Stimulated activated CD8-positive, alpha-beta memory T cell treated with anti-CD3 and anti-CD28 coated beads, Interleukin-7, amount 100 ng/mL, for 48 hours (primary cell): ENCODE data around the gene ZBTB47.

Experiments used
- DNase-seq, 2 donors: peaks; one replicate each; pipeline ENCODE4 v3.0.0-alpha.2; 2020; ENCODE audit warnings: low read depth in 1 of 2; ENCODE audit errors: extremely low read depth in 1 of 2

The ZBTB47 gene

GRCh38 chr3:42684632-42685362 lies 31.3 kb downstream of the ZBTB47 start:
- no peak for DNase-seq

DNA sequence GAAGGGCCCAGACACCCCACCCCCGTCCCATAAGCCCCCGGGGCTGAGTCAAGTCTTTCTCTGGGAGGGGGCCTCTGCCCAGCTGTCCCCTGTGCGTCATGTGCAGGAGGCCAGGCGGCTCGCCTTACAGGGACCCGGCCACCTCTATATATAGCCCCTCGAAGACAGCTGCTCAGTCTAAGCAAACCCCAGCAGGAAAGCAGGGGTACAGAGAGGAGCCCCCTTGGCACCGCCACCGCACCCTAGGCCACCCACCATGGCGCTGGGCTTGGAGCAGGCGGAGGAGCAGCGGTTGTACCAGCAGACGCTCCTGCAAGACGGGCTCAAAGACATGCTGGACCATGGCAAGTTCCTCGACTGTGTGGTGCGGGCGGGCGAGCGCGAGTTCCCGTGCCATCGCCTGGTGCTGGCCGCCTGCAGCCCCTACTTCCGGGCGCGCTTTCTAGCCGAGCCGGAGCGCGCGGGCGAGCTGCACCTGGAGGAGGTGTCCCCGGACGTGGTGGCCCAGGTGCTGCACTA lies 31.9 kb downstream of the ZBTB47 start, which contains the start of gene KLHL40:
KLHL40 (plus strand) TSS at position 175 of the 519 bp plus-strand sequence; CDS start at position 257, 82 bp downstream.
- no peak for DNase-seq

- DNase-seq = no peak
Observed at GRCh38 chr3:42685891-42686820, 32.7 kb downstream of the ZBTB47 start.

GRCh38 chr3:42686832-42687650 lies 33.5 kb downstream of the ZBTB47 start:
- DNase-seq = no peak

DNA sequence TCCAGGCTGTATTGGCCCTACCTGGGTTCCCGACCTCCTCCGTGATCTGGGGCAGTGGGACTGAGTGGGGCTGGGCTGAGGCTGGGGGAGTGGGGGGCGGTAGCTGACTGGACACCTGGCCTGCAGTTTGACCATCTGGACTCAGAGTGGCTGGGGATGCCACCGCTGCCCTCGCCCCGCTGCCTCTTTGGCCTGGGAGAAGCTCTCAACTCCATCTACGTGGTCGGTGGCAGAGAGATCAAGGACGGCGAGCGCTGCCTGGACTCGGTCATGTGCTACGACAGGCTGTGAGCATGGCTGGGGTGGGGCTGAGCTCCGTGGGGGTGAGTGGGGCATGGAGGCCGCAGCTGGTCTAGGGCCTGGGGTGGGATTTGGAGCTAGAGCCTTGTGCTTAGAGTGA lies 34.5 kb downstream of the ZBTB47 start:
- DNase-seq = no peak

DNA sequence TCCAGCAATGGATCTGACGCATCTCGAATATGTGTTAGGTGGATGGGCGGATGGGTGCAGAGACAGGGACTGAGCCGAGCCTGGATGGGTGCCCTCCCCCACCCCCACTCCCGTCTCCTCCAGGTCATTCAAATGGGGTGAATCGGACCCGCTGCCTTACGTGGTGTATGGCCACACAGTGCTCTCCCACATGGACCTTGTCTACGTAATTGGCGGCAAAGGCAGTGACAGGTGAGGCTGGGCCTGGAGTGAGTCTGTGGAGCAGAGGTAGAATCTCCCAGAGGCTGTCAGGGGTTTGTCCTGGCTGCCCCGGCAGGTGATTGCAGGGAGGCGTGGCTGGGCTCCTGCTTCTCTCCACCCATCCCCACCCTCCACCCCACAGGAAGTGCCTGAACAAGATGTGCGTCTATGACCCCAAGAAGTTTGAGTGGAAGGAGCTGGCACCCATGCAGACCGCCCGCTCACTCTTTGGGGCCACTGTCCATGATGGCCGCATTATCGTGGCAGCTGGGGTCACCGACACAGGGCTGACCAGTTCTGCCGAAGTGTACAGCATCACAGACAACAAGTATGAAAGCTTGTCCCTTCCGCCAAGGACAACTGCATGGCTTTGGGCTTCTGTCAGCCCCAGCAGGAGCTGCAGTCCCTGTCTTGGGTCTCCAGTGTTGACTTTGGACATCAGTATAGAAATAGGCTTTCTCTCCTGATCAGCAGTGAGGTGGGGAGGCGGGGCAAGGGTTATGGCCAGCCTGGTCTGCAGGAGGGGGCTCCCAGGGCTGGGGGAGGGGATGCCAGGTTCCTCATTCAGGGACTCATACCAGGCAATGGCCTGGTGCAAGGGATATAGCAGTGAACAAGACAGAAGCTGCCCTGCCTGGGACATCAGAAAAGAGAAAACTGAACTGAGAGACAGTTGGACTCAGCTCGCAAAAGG lies 35.3 kb downstream of the ZBTB47 start:
- no peak for DNase-seq

DNA sequence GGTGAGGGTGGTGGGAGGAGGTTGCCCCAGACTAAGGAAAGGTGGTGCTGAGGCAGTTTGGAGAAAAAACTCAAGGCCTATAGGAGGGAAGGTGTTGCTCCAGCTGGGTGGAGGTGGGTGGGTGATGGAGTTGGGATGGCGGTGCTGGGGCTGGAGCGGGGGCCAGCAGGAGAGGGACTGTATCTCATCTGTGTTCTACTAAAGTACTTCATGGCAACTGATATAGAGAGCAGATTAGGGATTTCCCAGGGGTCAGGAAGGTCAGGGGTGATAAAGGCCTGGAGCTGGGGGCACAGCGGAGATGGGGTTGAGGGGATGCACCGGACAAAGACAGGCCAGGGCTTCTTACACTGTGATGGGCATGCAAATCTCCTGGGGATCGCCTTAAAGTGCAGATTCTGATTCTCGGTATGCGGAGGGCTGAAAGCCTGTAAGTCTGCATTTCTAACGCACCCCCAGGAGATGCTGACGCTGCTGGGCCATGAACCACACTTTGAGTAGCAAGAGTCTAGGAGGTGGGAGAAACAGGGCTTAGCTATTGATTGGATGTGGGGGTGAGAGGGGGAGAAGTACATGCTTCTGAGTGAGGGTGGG lies 36.0 kb downstream of the ZBTB47 start:
- no peak for DNase-seq

GRCh38 chr3:42690191-42690590 lies 36.7 kb downstream of the ZBTB47 start:
- DNase-seq = no peak

GRCh38 chr3:42690766-42691680 lies 37.5 kb downstream of the ZBTB47 start:
- no peak for DNase-seq

DNA sequence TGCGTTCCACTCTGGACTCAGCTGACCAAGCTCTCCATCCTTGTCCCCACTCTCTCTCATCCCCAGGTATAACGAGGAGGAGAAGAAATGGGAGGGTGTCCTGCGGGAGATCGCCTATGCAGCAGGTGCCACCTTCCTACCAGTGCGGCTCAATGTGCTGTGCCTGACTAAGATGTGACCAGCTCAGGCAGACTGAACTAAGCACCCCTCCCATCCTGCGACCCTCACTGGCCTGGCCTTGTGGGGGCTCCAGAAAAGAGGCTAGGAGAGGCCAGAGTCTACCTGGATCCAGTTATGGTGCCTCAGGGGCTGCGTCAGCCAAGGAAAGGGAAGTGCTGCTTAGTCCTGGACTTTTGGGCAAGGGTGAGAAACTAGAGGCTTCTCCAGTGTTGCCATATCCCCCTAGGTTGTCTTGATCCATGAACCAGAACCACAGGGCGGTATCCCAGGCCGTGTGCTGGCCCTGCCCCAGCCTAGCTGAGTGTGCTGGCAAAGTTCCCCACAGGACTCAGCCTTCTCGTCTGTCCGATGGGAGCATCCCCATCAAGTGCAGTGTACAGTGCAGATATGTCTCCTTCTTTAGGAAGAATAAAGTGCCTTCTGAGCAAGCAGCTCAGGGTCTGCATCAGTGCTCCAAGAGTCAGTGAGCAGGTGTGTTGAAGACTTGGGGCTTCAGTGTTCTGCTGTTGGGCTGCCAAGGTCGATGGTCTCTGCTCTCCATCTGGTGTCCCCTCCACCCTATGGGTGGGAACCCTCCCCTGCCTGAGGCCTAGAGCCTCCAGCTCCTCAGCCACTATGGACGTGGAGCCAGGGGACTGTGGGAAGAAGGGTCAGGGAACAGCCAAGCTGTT lies 38.5 kb downstream of the ZBTB47 start:
- DNase-seq = no peak

- DNase-seq = no peak
Observed at GRCh38 chr3:42692667-42693529, 39.4 kb downstream of the ZBTB47 start.

DNA sequence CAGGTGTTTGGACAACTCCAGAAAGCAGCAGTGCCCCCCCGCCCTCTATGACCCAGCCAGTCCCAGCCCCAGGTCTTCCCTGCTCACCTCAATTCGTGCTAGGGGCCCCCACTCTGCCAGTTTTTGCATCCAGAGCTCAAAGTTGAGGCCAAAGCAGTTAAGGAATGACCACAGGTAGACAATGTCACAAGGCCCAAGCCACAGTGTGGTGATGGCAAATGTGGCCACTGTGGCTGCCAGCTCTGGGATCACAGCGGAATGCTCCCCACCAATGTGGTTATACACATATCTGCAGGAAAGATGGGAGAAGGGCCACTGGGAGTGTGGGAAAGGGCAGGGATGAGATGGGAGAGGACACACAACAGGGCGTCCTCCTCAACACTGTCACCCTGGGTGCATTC lies 40.0 kb downstream of the ZBTB47 start:
- DNase-seq = no peak

DNA sequence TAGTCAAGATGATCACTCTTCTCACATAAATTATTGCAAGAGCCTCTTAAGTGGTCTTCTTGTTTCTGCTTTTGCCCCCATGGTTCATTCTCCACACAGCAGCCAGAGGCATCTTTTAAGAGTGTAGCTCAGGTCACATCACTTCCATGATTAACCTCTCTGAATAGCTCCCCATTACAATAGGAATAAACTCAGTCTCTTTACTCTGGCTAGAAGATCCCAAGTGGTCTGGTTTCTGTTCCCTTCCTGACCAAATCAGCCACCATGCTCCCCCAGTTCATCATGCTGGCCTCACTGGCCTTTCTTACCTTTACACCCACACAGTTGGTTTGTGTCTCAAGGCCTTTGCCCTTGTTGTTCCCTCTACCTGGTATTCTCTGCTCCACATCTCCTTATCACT lies 40.9 kb downstream of the ZBTB47 start:
- no peak for DNase-seq

DNA sequence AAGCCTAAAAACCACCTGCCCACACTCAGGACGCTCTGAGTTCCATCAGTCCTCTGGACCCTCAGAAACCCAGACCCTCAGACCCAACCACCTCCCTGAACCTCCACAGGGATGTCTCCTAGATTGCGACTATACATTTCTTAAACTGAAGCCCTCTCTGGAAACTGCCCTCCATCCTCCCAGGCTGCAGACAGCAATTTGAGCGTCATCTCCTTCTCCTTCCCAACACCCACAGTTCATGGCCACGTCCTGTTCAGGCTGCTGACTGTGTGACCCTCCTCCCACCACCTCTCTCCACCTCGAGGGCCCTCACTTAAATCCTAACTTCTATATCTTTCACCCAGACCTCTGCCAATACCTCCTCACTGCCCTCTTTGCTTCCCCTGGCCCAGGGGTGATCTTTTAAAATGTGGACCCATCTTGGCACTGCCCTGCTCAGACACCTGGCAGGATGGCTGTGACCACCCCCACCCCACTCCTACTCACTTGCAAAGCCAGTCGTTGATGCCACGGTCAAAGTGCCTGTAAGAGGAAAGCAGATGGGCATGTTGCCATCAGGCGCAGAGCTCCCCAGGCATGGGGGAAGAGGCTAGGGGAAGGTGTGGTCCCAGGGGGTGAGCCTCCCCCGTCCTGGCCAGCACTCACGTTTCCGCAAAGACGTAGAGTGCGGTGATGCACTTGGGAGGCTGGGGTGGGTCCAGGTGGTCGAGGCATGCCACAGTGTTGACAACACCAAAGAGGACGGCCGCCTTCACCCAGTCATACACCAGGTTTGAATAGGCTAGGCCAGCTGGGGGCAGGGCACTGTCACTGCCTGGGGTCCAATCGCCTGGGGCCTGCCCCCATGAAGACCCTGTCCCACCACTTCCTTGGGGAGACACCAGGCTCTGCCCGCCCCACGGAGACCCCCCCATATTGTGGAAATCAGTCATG lies 43.1 kb downstream of the ZBTB47 start:
- no peak for DNase-seq

- DNase-seq = no peak
Observed at GRCh38 chr3:42697289-42698051, 44.0 kb downstream of the ZBTB47 start.
